Prostate gland (tissue), 2 donors: Measurements from ENCODE around the gene BICRA.

Source experiments
- CTCF ChIP-seq, 4 experiments: fragments of 200-600 bp in 2 of 4; fragments of 450-650 bp in 2 of 4; sonication (generic) in 2 of 4; IDR thresholded peaks; 1 replicate in 3 of 4; 2 replicates in 1 of 4; pipeline ENCODE4 v1.5.1; 2016 to 2019; ENCODE audit warnings: antibody characterized with exemption in 4 of 4, mild to moderate bottlenecking in 2 of 4, moderate library complexity in 2 of 4
- POLR2A ChIP-seq: fragments of 450-650 bp; IDR thresholded peaks from one replicate; pipeline ENCODE4 v1.6.1; 2016; ENCODE audit warnings: antibody characterized with exemption, mild to moderate bottlenecking
- POLR2AphosphoS5 ChIP-seq: sonication (generic); formaldehyde crosslinking; IDR thresholded peaks from one replicate; pipeline ENCODE4 v1.6.1; 2017; ENCODE audit warnings: antibody characterized with exemption

DNA sequence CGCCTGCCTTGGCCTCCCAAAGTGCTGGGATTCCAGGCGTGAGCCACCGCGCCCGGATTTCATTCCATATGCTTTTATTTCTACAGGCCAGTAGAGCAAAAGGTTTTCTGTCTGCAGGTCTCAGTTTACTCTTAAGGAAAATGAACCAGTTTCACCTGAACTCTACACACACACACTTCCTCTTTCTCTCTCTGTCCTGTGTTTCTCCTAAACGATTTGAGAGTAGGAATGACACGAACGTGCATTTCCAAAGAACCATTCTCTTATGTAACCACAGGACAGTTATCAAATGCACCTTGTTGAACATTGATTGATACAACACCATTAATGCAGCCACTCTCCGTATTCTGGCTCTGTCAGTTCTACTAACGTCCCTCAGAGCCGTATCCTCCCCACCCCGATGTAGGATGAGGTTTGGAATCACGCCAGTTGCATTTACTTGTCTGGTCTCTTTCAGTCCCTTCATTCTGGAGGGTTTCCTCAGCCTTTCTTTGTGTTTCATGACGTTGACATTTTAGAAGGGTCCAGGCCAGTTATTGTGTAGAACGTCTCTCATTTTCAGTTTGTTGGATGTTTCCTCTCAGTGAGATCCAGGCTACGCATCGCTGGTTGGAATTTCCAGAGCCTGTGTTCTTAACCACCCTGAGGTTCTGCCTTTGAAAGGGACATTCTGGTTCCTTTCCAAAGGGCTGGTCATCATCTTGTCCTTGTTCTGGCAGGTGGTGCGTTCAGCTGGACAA lies 36.0 kb downstream of the BICRA start:
- TF ChIP-seq CTCF (IDR thresholded peaks at IDR 0.05) (no peak), POLR2AphosphoS5 (no peak), POLR2A (no peak)
